EH (cell line): ENCODE measurements around the gene TMEM212.

Experiments used
- DNase-seq: peaks from one replicate; pipeline ENCODE4 v3.0.0-alpha.2; 2015; ENCODE audit warnings: low read depth

Gene TMEM212

GRCh38 chr3:171834461-171834801 lies 8.7 kb upstream of the TMEM212 start:
- no peak for DNase-seq

GRCh38 chr3:171835116-171835515 lies 8.0 kb upstream of the TMEM212 start:
- no peak for DNase-seq

GRCh38 chr3:171835613-171836012 lies 7.5 kb upstream of the TMEM212 start:
- no peak for DNase-seq

GRCh38 chr3:171836855-171837254 lies 6.3 kb upstream of the TMEM212 start:
- no peak for DNase-seq

- no peak for DNase-seq
Measured at GRCh38 chr3:171837698-171838097, 5.5 kb upstream of the TMEM212 start.

GRCh38 chr3:171838218-171838720 lies 4.9 kb upstream of the TMEM212 start:
- peak; percentile 84 for DNase-seq

GRCh38 chr3:171839270-171839669 lies 3.9 kb upstream of the TMEM212 start:
- no peak for DNase-seq

- no peak for DNase-seq
Measured at GRCh38 chr3:171840445-171840810, 2.7 kb upstream of the TMEM212 start.

GRCh38 chr3:171840811-171841619 lies 2.1 kb upstream of the TMEM212 start:
- DNase-seq: no peak

- peak; percentile 45 for DNase-seq
Measured at GRCh38 chr3:171841620-171842000, 1.5 kb upstream of the TMEM212 start.

- no peak for DNase-seq
Measured at GRCh38 chr3:171844873-171845272, 1.7 kb downstream of the TMEM212 start.

- no peak for DNase-seq
Measured at GRCh38 chr3:171845481-171846284, 2.5 kb downstream of the TMEM212 start.

GRCh38 chr3:171846597-171846996 lies 3.4 kb downstream of the TMEM212 start:
- peak; percentile 45 for DNase-seq

- DNase-seq: no peak
Measured at GRCh38 chr3:171847133-171847532, 4.0 kb downstream of the TMEM212 start.

- no peak for DNase-seq
Measured at GRCh38 chr3:171847595-171848259, 4.6 kb downstream of the TMEM212 start.

GRCh38 chr3:171849617-171850319 lies 6.6 kb downstream of the TMEM212 start:
- DNase-seq: no peak

GRCh38 chr3:171850320-171850959 lies 7.3 kb downstream of the TMEM212 start:
- DNase-seq: no peak

- DNase-seq: no peak
Measured at GRCh38 chr3:171850960-171851659, 8.0 kb downstream of the TMEM212 start.

- DNase-seq: peak; percentile 39
Measured at GRCh38 chr3:171851660-171852058, 8.5 kb downstream of the TMEM212 start.

GRCh38 chr3:171854649-171855305 lies 11.6 kb downstream of the TMEM212 start:
- no peak for DNase-seq
